Adrenal gland (tissue), 5 donors: ENCODE data around the gene GLP1R.

Experiments used
- CTCF ChIP-seq, 6 experiments: fragments of 450-650 bp in 4 of 6; fragments of 200-600 bp in 2 of 6; sonication (generic) in 1 of 6; IDR thresholded peaks; 1 replicate in 5 of 6; 2 replicates in 1 of 6; pipeline versions ENCODE4 v1.5.1 to v1.8.0; 2016 to 2021; ENCODE audit warnings: antibody characterized with exemption in 6 of 6, mild to moderate bottlenecking in 2 of 6, moderate library complexity in 1 of 6
- POLR2A ChIP-seq, 2 donors: fragments of 450-650 bp; IDR thresholded peaks; one replicate each; pipeline ENCODE4 v1.6.1; 2017; ENCODE audit warnings: antibody characterized with exemption in 2 of 2, mild to moderate bottlenecking in 2 of 2, moderate library complexity in 1 of 2
- donor health status: DM: no; HTN: no; CAD: no.

- no peak for TF ChIP-seq CTCF (IDR thresholded peaks at IDR 0.05)
- TF ChIP-seq POLR2A (IDR thresholded peaks at IDR 0.05), result no peak
Observed at GRCh38 chr6:39124114-39124513, 75.5 kb downstream of the GLP1R start.
